GM12872 (cell line): ENCODE measurements around the gene ATG101.

Experiments
- CTCF ChIP-seq: IDR thresholded peaks from 3 replicates; pipeline ENCODE4 v1.5.1; 2011; ENCODE audit warnings: low read depth, mild to moderate bottlenecking, low read length, moderate library complexity; ENCODE audit not compliant: insufficient read depth

ATG101 gene

GRCh38 chr12:52043386-52044212 is 26.2 kb upstream of the ATG101 start:
- no peak for TF ChIP-seq CTCF

GRCh38 chr12:52044292-52044983 is 25.3 kb upstream of the ATG101 start:
- no peak for TF ChIP-seq CTCF

- TF ChIP-seq CTCF = no peak
Measured at GRCh38 chr12:52045794-52046199, 24.0 kb upstream of the ATG101 start.

- no peak for TF ChIP-seq CTCF
Measured at GRCh38 chr12:52046859-52047258, 22.9 kb upstream of the ATG101 start.

- TF ChIP-seq CTCF = no peak
Measured at GRCh38 chr12:52049286-52049685, 20.5 kb upstream of the ATG101 start.

GRCh38 chr12:52049688-52050087 is 20.1 kb upstream of the ATG101 start:
- no peak for TF ChIP-seq CTCF

GRCh38 chr12:52050116-52050757 is 19.5 kb upstream of the ATG101 start:
- TF ChIP-seq CTCF = no peak
